ENCODE data around the gene CORO1C.
"Not testable (repeated sequence)": the region's sequence is repeated elsewhere in the genome, so short reads cannot be mapped to it uniquely, and the experiment has no call there.

Gene CORO1C

GRCh38 chr12:108672054-108672453 lies 59.3 kb downstream of the CORO1C start:
- DNase-seq (ENCODE audit: low spot score), result no peak

- DNase-seq (ENCODE audit: low spot score), result no peak
These were observed 60.2 kb downstream of the CORO1C start for GRCh38 chr12:108671110-108671509.

- DNase-seq (ENCODE audit: low spot score), result no peak
These were observed 61.2 kb downstream of the CORO1C start for GRCh38 chr12:108670066-108670631.

- DNase-seq (ENCODE audit: low spot score), result no peak
These were observed 62.8 kb downstream of the CORO1C start for GRCh38 chr12:108668542-108668941.

- no peak for DNase-seq (ENCODE audit: low spot score)
These were observed 63.3 kb downstream of the CORO1C start for GRCh38 chr12:108668063-108668462.

- DNase-seq (ENCODE audit: low spot score), result no peak
These were observed 64.0 kb downstream of the CORO1C start for GRCh38 chr12:108667349-108667748.

- DNase-seq (ENCODE audit: low spot score), result no peak
These were observed 64.9 kb downstream of the CORO1C start for GRCh38 chr12:108666401-108666881.

- no peak for DNase-seq (ENCODE audit: low spot score)
These were observed 65.6 kb downstream of the CORO1C start for GRCh38 chr12:108665608-108666202.

GRCh38 chr12:108664338-108665258 lies 66.7 kb downstream of the CORO1C start:
- DNase-seq (ENCODE audit: low spot score), result peak; percentile 93

- no peak for DNase-seq (ENCODE audit: low spot score)
These were observed 67.8 kb downstream of the CORO1C start for GRCh38 chr12:108663324-108664015.

GRCh38 chr12:108658115-108658514 lies 73.2 kb downstream of the CORO1C start:
- not testable (repeated sequence) for DNase-seq (ENCODE audit: low spot score)

- DNase-seq (ENCODE audit: low spot score), result no peak
These were observed 74.1 kb downstream of the CORO1C start for GRCh38 chr12:108657130-108657745.

- DNase-seq (ENCODE audit: low spot score), result not testable (repeated sequence)
These were observed 75.1 kb downstream of the CORO1C start for GRCh38 chr12:108656247-108656646.

GRCh38 chr12:108655812-108656175 lies 75.5 kb downstream of the CORO1C start:
- DNase-seq (ENCODE audit: low spot score), result not testable (repeated sequence)

GRCh38 chr12:108654622-108655021 lies 76.7 kb downstream of the CORO1C start:
- not testable (repeated sequence) for DNase-seq (ENCODE audit: low spot score)

GRCh38 chr12:108653922-108654321 lies 77.4 kb downstream of the CORO1C start:
- no peak for DNase-seq (ENCODE audit: low spot score)

GRCh38 chr12:108653082-108653516 lies 78.2 kb downstream of the CORO1C start:
- DNase-seq (ENCODE audit: low spot score), result no peak

- no peak for DNase-seq (ENCODE audit: low spot score)
These were observed 81.2 kb downstream of the CORO1C start for GRCh38 chr12:108650083-108650482.

- no peak for DNase-seq (ENCODE audit: low spot score)
These were observed 81.6 kb downstream of the CORO1C start for GRCh38 chr12:108649669-108650068.

- no peak for DNase-seq (ENCODE audit: low spot score)
These were observed 82.2 kb downstream of the CORO1C start for GRCh38 chr12:108649126-108649525.

- no peak for DNase-seq (ENCODE audit: low spot score)
These were observed 82.9 kb downstream of the CORO1C start for GRCh38 chr12:108648371-108648770.

All from CD4-positive, alpha-beta T cell treated with Interleukin-15 for 4 hours (primary cell).